DOHH2 (cell line): Measurements from ENCODE around the gene GRID2.
"Not testable (repeated sequence)": the region's sequence is repeated elsewhere in the genome, so short reads cannot be mapped to it uniquely, and the experiment has no call there.

ENCODE experiments used
- H3F3A ChIP-seq: fragments of 200-600 bp; sonication (generic), shearing (Covaris generic); 2 replicates; pipeline ENCODE4 v1.6.0; 2016; ENCODE audit warnings: antibody characterized with exemption, mild to moderate bottlenecking; ENCODE audit not compliant: control insufficient read depth, insufficient read depth
- H3K27ac ChIP-seq: fragments of 200-600 bp; sonication (generic); 2 replicates; pipeline ENCODE4 v1.5.1; 2014; ENCODE audit warnings: low read depth, mild to moderate bottlenecking, low read length, moderate library complexity
- H3K27me3 ChIP-seq: fragments of 200-600 bp; sonication (generic); 2 replicates; pipeline ENCODE4 v1.6.1; 2014; ENCODE audit warnings: mild to moderate bottlenecking, low read length, mixed read lengths; ENCODE audit not compliant: control insufficient read depth
- H3K36me3 ChIP-seq: fragments of 200-600 bp; sonication (generic); 2 replicates; pipeline ENCODE4 v1.6.1; 2014; ENCODE audit warnings: mild to moderate bottlenecking, low read length, moderate library complexity, mixed read lengths; ENCODE audit not compliant: control insufficient read depth
- H3K4me1 ChIP-seq: fragments of 200-600 bp; sonication (generic); 2 replicates; pipeline ENCODE4 v1.6.1; 2014; ENCODE audit warnings: mild to moderate bottlenecking, low read length, mixed read lengths; ENCODE audit not compliant: control insufficient read depth
- H3K4me2 ChIP-seq: fragments of 200-600 bp; sonication (generic); 2 replicates; pipeline ENCODE4 v1.6.0; 2014; ENCODE audit warnings: mild to moderate bottlenecking, low read length, moderate library complexity
- H3K4me3 ChIP-seq: fragments of 200-600 bp; sonication (generic); 2 replicates; pipeline ENCODE4 v1.5.1; 2014; ENCODE audit warnings: mild to moderate bottlenecking, low read length, mixed read lengths
- H3K79me2 ChIP-seq: fragments of 200-600 bp; sonication (generic); 2 replicates; pipeline ENCODE4 v1.6.1; 2014; ENCODE audit warnings: mild to moderate bottlenecking, low read length, mixed read lengths; ENCODE audit not compliant: control insufficient read depth
- H3K9me2 ChIP-seq: fragments of 200-600 bp; sonication (generic); replicated peaks from 2 replicates; pipeline ENCODE4 v1.6.1; 2014; ENCODE audit warnings: mild to moderate bottlenecking, low read length, mixed read lengths; ENCODE audit not compliant: control insufficient read depth
- H3K9me3 ChIP-seq: fragments of 200-600 bp; sonication (generic); 2 replicates; pipeline ENCODE4 v1.6.1; 2014; ENCODE audit warnings: antibody characterized with exemption, low read length, mixed read lengths; ENCODE audit not compliant: control insufficient read depth, insufficient read depth
- H4K20me1 ChIP-seq: fragments of 200-600 bp; sonication (generic); 2 replicates; pipeline ENCODE4 v1.6.0; 2014; ENCODE audit warnings: low read depth, mild to moderate bottlenecking, antibody characterized with exemption, low read length, moderate library complexity; ENCODE audit not compliant: control insufficient read depth, insufficient read depth
- CTCF ChIP-seq: fragments of 200-600 bp; sonication (generic); IDR thresholded peaks from one replicate; pipeline ENCODE4 v1.5.1; 2014; ENCODE audit warnings: antibody characterized with exemption, mild to moderate bottlenecking, low read depth, low read length; ENCODE audit not compliant: poor library complexity, severe bottlenecking
- EZH2phosphoT487 ChIP-seq: fragments of 200-600 bp; sonication (generic); IDR thresholded peaks from 2 replicates; pipeline ENCODE4 v1.6.1; 2017; ENCODE audit warnings: borderline replicate concordance, mild to moderate bottlenecking, antibody characterized with exemption, low read length, moderate library complexity, mixed read lengths

GRID2 gene

GRCh38 chr4:93289241-93289640 lies 985.5 kb downstream of the GRID2 start:
- TF ChIP-seq CTCF = no peak
- no peak for TF ChIP-seq EZH2phosphoT487
- Histone ChIP-seq H3F3A (no peaks in the 10 kb centered on the region), H3K9me2 (no peaks in the 10 kb centered on the region), H3K27me3 (no peaks in the 10 kb centered on the region), H3K4me1 (no peaks in the 10 kb centered on the region), H3K27ac (no peak overlapping the region), H3K36me3 (no peaks in the 10 kb centered on the region), H3K4me2 (no peak overlapping the region), H3K4me3 (no peak overlapping the region), H4K20me1 (no peaks in the 10 kb centered on the region), H3K9me3 (no peaks in the 10 kb centered on the region), H3K79me2 (no peaks in the 10 kb centered on the region)

- H4K20me1 ChIP-seq = no peaks in the 10 kb centered on the region
- TF ChIP-seq EZH2phosphoT487 (no peak), CTCF (no peak)
- no peaks in the 10 kb centered on the region for H3K36me3 ChIP-seq
- H3K4me3 ChIP-seq = no peak overlapping the region
- no peaks in the 10 kb centered on the region for H3K9me3 ChIP-seq
- H3K4me2 ChIP-seq = no peak overlapping the region
- no peaks in the 10 kb centered on the region for H3K9me2 ChIP-seq
- no peaks in the 10 kb centered on the region for H3K4me1 ChIP-seq
- H3K79me2 ChIP-seq = no peaks in the 10 kb centered on the region
- no peak overlapping the region for H3K27ac ChIP-seq
- no peaks in the 10 kb centered on the region for H3K27me3 ChIP-seq
- no peaks in the 10 kb centered on the region for H3F3A ChIP-seq
Observed at GRCh38 chr4:93289831-93290230, 986.1 kb downstream of the GRID2 start.

- no peaks in the 10 kb centered on the region for H3F3A ChIP-seq
- TF ChIP-seq CTCF (no peak), EZH2phosphoT487 (no peak)
- H3K36me3 ChIP-seq = no peaks in the 10 kb centered on the region
- H3K27ac ChIP-seq = no peak overlapping the region
- H4K20me1 ChIP-seq = no peaks in the 10 kb centered on the region
- no peaks in the 10 kb centered on the region for H3K27me3 ChIP-seq
- no peaks in the 10 kb centered on the region for H3K4me1 ChIP-seq
- no peaks in the 10 kb centered on the region for H3K79me2 ChIP-seq
- no peaks in the 10 kb centered on the region for H3K9me3 ChIP-seq
- no peaks in the 10 kb centered on the region for H3K9me2 ChIP-seq
- H3K4me2 ChIP-seq = no peak overlapping the region
- H3K4me3 ChIP-seq = no peak overlapping the region
Observed at GRCh38 chr4:93299118-93299517, 995.4 kb downstream of the GRID2 start.

- H3K27ac ChIP-seq, H3K4me2 ChIP-seq: not testable (repeated sequence)
Observed at GRCh38 chr4:93300780-93301555, 997.2 kb downstream of the GRID2 start.

More at GRCh38 chr4:93300780-93301555, 997.2 kb downstream of the GRID2 start:
- H3K36me3 ChIP-seq, H3K27me3 ChIP-seq, H3K4me1 ChIP-seq, H3F3A ChIP-seq, H3K79me2 ChIP-seq, H3K9me2 ChIP-seq, H4K20me1 ChIP-seq, H3K4me3 ChIP-seq, H3K9me3 ChIP-seq: not testable (repeated sequence)
